NCI-H1105 treated with DMSO at 0.1 percent for 48 hours (cell line): ENCODE data around the gene MYH15.

Source experiments
- DNase-seq: peaks from one replicate; lab custom pipeline; 2025; lab: John Stamatoyannopoulos, UW

Gene MYH15

DNA sequence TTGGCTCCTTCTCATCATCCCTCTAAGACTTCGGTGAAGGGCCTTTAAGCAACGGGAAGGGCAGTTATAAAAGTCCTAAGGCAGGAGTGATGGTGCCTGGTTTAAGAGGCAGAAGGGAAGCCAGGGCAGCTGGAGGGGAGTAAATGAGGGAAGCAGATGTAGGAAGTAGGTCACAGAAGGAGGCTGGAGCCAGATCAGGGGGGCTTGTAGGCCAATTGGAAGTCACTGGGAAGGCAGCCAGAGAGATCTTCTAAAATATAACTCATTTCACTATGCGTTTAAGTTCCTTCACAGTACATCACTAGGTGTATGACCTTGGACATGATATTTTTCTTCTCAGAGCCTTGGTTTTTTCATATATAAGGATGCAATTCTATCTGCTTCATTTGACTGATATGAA, 94.7 kb downstream of the MYH15 start:
- no peak for DNase-seq

DNA sequence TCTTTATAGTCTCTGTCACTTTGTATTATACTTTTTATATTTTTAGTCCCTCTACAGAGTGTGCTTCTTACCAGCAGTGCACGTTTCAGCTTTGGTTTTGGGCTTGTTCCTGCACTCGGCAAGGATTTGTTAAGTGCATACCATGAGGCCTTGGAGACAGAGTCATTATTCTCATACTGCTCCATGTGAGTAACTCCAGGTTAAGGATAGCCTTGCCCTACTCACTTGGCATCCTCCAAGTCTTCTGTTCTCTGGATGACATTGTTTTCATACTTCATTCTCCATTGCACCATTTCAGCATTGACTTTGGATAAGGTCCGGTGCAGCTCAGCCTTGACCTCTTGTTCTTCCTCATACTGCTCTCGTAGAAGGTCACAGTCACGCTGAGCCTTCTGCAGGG, 96.4 kb downstream of the MYH15 start:
- no peak for DNase-seq

DNA sequence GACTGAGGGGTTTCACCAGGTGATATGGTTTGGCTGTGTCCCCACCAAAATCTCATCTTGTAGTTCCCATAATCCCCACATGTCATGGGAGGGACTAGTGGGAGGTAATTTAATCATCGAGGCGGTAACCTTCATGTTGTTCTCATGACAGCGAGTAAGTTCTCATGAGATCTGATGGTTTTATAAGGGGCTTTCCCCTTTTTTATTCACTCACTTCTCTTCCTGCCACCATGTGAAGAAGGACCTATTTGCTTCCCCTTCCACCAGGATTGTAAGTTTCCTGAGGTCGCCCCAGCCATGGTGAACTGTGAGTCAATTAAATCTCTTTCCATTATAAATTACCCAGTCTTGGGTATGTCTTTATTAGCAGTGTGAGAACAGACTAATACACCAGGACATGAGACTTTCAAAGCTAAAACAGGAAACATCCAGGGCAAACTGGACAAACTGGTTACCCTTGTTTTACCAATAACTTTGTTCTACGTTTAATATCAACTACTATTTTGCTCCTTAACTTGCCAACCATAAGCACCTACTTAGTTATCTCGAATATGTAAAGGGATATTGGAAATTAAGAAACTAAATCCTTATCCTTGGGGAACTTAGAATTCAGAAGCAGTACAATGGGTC, 98.2 kb downstream of the MYH15 start:
- no peak for DNase-seq

DNA sequence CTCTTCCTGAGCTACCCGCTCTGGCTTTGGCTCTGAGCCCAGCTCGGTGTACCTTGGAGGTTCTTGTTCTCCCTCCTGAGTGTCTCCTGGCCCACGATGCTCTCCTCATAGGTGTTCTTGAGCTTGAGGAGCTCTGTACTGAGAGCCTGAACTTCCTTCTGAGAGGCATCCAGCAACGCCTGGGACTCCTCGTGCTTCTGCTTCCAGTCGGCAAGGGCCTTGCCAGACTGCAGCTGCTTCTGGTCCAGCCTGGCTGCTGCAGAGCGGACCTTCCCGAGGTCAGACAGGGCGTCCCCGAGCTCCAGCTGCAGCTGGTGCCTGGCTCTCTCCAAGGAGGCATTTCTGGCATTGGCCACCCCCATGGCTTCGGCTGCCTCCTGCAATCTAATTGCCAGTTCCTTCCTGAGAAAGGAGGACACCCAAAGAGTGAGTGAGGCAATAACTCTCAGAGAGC, 99.8 kb downstream of the MYH15 start:
- DNase-seq = no peak

DNA sequence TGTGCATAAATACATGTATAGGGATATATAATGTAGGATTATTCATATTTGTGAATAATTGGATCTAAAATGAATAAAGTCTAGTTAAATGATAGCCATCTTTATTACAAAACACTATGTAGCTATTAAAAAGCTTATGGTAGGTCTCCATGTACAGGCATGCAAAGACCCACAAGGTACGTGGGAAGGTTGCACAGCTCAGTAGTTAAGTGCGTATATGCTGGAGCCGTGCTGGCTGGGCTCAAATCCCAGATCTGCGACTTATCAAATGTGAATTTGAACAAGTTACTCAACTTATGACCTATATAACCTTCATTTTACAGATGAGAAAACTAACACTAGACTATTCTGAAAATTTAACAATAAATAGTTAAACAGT, 100.6 kb downstream of the MYH15 start:
- DNase-seq = no peak

DNA sequence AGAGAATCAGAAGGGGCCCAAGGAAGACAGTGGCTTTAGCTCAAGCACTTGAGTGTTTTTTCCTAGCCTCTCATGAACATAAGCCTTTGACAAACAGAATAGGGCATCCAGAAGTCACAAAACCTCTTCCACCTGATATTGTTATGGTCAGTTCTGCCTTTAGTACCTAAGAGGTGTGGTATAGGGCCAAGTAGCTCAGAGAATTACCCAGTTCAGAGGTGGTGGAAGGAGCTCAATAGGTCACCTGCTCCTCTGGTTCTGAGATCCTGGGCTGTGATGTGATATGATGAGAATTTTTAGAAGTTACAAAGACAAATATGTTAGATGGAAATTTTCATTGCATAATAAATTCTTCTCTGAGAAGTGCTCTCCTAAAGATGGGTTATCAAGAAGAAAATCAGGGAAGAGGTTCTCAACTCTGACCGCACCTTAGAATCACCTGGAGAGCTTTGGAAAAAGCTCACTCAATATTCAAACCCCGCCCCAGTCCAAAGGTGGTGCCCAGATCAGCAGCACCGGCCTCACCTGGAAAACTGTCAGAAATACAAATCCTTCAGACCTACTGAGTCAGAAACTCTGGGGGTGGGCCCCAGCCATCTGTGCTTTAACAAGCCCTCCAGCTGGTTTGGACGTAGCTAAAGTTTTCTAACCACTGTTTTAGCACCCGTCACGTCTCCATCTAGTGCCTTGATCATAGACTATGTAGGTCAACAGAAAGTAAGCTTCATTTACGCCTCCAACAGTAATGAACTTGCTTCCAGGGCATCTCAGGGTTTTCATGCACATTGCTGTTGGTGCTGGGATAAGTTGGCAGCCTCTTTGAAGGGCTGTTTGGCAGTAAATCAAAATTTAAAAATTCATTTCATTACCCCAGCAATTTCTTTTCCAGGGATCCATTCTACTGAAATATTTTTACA, 101.3 kb downstream of the MYH15 start:
- DNase-seq = no peak

DNA sequence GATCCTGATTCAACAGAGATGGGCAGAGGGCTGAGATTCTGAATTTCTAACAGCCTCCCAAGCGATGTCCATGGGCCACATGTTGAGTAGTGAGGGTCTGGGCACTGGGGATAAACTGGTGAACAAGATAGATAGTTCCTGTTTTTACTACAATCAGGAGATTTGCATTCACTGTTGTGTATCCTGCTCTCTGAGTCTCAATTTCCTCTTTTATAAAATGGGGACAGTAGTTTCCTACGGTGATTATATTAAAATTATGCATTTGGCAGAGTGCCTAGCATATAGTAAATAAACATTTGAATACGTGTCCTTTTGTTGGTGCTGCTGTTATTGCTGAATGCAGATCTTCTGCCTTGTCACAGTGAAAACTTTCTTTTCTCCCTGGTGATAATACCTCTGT, 102.5 kb downstream of the MYH15 start:
- DNase-seq = peak; percentile 67

DNA sequence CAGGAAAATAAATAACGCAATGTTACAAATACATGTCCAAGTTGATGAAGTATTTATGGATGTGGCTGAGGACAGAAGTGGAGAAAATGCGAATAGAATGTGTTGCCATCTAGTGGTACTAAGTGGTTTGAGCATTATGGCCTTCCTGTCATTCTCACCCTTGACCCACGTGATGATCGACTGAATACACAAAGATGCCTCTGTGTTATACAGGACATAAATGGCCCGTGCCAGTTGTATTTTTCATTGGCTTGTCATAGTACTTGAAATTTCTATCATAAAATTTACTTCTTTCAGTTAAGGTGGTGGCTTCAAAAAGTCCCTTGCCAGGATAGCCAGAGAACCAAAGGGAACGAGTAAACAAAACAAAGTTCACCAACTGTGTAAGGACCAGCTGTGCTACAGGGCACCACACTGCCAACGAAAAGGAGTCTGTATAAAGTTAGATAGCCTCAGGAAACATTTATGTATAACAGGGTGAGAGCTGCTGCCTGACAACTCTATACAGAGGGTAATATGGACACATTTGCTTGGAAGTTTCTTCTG, 103.7 kb downstream of the MYH15 start:
- DNase-seq = peak; percentile 81

DNA sequence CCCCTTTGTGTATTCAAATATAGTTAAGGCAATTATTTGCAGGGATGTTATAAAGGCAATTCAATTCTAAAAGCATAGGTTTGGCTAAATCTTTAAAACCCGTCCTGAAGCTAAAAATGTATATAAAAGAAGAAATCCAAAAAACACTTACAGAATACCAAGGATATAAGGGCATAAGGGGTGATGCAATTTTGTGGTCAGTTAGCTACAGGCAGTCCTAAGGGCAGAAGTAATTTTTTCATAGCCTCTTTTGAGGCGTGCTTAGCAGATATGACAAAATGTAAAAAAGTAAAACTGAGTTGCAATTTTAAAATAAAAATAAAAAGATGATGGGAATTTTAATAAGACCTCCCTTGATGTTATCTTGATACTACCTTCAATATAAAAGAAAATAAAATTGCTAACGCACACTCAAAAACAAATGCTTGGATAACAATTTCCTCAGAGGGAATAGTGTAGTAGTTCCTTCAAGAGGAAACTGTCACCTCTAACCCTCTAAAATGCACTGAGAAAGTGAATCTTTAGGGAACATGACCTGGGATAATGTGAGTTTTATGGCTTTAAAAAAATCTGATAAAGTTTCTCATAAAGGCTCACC, 104.2 kb downstream of the MYH15 start:
- DNase-seq = no peak

DNA sequence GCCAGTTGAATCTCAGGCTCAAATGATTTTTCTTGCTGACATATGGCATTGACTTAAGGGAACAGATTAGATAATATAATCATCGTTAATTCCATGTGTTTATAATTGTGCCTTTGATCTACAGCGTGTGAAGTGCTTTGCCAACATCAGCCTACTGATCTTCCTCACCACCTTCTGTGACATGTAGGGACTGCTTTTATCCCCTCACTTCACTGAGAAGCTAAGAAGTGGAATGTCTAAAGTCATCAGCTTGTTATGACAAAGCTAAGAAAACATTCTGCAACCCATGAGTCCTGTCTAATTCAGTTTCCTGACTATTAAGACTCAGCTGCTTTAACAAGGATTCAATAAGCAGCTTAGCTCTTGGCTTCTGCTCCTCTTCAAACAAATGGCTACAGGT, 106.0 kb downstream of the MYH15 start:
- DNase-seq = no peak

DNA sequence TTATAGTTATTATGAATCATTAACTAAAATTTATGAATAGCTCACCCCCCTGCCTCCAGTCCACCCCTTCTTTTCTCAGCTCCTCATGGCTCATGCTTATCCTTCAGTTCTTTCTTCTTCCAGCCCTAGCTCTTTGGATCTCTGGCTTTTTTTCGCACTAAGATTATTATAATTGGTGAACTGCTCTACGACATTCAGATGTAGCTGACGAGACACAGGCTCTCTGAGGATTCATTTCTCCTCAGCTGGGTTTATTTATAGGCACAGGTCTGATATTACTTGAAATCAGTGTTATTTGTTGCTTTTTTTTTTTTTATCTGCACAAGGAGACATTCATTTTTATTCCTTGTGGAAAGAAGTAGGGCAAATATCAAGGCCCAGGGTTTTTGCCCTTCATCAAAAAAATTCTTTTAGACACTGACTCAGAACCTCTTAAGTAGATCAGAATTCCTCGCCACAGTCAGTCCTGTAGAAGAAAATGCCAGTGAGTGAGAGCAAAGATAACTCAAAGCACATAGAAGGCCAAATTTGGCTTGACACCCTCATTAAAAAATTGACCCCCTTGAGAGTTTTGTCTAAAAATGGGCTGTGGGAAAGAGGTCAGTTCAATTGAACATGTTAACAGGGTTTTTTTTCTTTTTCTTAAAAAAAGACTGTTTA, 106.6 kb downstream of the MYH15 start:
- no peak for DNase-seq

DNA sequence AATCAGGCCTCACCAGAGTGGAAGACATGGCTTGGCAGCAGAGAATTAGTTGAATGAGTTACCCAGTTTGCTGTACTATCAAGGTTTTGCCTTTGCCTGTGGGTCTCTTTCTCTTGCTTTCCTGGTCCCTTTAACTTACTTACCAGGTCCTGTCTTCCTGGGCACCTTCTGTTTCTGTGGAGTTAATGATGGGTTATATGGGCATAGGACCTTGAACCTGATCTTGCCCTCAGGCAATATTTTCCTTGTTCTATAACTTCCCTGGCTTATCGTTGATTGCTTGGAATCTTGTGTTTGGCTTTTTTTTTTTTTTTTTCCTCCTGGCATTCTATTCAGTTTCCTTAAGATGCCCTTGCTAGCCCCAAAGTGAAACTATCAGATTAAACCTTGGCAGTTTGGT, 107.2 kb downstream of the MYH15 start:
- DNase-seq = no peak

DNA sequence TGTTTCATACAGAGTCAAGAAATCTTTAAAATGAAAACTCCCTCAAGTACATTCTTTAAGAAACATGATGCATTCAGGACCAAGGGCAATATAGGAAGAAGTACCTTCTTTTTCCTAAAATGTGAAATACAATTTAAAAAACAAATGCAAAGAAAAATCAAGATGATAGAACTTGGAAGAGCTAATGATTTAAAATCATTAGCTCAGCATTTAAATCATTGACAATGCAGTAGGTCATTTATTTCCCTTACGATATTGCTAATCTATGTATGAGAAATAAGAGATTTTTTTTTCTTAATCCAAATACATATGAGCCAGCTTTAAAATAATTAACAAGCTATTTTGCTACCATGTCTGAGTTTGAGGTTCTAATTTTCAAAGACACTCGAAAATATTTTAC, 108.6 kb downstream of the MYH15 start:
- DNase-seq = no peak

DNA sequence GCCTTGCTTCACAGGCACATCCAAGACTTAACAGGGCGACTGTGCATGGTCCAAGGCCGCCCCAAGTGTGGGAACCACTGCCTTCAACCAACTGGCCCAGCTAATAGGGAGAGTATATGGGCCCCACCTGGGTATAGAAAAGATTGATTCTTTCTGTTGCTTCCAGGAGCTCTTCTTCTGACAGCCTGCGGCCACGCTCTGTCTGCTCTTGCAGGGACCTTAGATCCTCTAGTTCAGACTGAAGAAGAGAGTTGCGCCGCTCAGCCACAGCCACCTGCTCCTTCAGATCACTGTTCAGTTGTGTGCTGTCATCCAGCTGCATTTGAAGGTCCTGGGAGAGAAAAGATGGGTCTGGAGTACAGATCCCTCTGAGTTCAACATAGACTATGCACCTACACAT, 111.9 kb downstream of the MYH15 start:
- DNase-seq = no peak

DNA sequence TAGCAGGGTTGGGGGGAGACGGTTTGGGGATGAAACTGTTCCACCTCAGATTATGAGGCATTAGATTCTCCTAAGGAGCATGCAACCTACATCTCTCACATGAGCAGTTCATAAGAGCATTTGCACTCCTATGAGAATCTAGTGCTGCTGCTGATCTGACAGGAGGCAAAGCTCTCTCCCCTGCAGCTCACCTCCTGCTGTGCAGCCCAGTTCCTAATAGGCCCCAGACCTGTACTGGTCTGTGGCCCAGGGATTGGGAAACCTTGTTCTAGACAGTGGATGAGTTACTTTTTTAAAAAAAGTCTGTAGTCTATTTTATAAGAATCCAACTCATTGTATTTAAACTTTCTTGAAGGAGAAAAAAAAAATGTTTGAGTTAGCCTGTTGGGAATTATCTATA, 114.1 kb downstream of the MYH15 start:
- no peak for DNase-seq

DNA sequence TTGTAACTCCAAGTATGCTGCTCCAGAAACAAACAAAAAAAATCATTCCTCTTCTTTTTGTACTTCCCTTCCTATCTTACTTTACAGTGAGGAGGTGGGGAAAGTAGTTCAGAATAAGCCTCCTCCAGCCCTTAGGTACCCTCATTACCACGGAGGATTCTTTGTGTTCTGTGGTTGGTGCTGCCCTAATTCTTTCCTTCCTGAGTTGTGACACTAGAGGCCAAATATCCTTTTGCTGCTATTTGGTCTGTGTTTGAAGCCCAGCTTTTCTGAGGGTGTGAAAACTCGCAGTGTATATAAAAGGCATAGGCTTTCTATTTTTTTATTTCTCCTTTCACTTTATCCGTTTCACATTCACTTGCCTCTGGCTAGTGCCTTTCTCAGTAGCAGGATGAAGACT, 115.8 kb downstream of the MYH15 start:
- no peak for DNase-seq

DNA sequence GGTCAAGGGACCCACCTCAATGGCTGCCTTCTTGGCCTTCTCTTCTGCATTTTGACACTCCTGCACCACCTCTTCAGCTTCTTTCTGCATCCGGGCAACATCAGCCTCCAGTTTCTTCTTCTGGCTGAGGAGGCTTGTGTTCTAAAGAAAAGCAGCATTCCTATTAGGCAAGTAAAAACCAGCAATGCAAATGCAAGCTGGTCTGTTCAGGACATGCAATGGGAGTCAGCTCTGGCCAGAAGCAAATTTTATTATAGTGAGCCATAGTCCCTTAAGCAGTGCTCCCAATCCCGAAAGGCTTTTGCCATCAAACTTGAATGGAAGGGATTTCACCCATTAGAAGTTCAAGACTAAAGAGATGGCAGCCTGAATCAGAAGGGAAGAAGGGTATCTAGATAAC, 116.4 kb downstream of the MYH15 start:
- DNase-seq = no peak

DNA sequence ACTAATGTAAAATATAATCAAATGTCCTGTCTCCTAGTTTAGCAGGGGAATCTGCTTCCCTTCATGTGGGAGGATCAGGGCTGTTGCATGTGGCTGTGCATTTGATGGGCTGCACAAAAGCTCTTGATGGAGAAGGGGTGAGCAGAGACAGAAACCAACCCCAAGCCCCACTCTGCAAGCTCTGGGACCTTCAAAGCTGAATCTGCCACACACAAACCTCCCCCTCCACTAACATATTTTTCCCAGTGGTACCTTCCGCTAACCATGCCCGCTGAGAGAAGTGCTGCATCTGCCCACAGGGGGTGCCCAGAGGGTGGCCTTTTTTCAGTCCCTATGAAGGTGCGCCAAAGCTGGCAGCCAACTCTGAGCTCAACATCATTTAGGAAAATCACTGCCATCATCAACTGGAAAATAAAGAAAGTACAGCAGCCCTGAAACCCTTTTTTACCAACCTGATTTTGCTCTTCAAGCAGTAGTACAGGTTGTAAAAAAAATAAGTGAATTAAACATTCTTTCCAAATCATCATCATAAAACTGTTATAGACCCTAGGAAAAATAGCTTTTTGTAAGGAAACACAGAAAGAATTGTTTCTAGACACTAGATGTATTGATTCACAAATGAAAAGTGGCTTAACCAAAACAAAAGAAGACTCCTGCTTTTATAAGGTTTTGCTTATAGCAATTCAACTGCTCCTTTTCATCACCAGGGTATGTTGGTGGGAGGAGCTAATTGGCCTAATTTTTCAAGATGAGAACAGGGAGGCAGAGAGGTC, 117.1 kb downstream of the MYH15 start:
- DNase-seq = no peak

DNA sequence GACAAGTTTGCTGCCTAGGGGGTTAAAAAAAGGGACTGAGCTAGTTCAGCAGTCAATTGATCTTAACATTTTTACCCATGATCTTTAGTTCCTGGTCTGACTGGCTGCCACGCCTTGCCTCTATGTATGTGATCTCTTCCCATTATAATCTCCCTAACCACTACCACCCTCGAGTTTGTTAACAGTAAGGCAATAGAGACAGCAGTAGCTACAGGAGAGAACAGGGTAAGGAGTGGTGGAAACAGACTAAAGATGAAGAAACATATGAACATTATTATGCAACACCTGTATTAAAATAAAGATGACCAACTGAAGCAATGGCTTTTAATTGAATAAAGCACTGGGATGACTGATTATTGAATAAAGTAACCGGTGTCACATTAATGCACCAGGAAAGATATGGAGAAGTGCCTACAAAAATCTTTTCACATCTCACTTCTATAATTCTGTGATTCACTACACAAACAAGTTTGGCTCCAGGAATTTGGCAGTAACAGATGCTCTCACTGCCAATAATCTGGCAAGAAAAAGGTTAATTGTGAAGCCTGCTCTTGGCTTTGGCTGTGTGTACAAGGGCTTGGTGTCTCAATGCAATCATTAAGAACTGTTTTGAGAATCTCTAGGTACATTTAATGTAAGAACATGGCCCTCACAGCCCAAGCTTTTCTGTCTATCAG, 118.3 kb downstream of the MYH15 start:
- DNase-seq = no peak

DNA sequence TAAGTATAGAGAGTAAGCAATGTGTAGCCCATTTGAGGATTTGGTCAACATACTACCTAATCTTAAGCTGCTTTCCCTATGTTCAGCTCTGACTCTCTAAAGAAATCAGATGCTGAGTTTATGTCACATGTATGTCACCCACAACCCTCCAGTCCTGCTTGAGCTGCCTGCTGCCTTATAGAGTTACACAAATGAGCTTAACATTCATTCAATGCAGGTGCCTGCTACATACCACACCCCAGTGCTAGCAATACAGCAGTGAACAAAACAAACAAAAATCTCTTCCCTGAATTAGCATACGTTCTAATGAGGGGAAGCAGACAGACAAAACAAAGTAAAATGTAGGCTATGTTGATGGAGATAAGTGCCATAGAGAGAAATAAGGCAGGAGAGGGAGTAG, 121.0 kb downstream of the MYH15 start:
- DNase-seq = no peak
